Activated B cell treated with CpG ODN at 0.5 μM for 24 hours (primary cell): ENCODE results near the gene CLNK. TPM values are rescaled to one million over a fixed set of nuclear protein-coding genes. Genes with fewer than 3 reads are reported as not detected.

ENCODE experiments used
- ATAC-seq: fragments of 200-7000 bp; cut with Tn5 transposase; one replicate; pipeline ENCODE4 v1.10.0; 2021; ENCODE audit warnings: low read depth, mild to moderate bottlenecking, moderate library complexity
- CTCF ChIA-PET: fragments of 350-600 bp; sonication (Branson Sonifier 250); formaldehyde crosslinking; loops from one replicate; lab custom pipeline; 2021; ENCODE audit warnings: antibody characterized with exemption; lab: Charles Lee
- POLR2A ChIA-PET: fragments of 350-600 bp; sonication (Branson Sonifier 250); formaldehyde crosslinking; loops from one replicate; lab custom pipeline; 2021; ENCODE audit warnings: antibody characterized with exemption; lab: Charles Lee
- DNase-seq: peaks from one replicate; pipeline ENCODE4 v3.0.0; 2022
- H3K27ac Mint-ChIP-seq: one replicate; pipeline ENCODE4 v1.8.0; 2020; ENCODE audit warnings: mixed read lengths
- H3K27me3 Mint-ChIP-seq: one replicate; pipeline ENCODE4 v1.8.0; 2021; ENCODE audit warnings: mixed read lengths
- H3K36me3 Mint-ChIP-seq: one replicate; pipeline ENCODE4 v1.8.0; 2021; ENCODE audit warnings: low read depth, mixed read lengths
- H3K4me1 Mint-ChIP-seq: one replicate; pipeline ENCODE4 v1.8.0; 2021; ENCODE audit warnings: mixed read lengths
- H3K4me3 Mint-ChIP-seq: one replicate; pipeline ENCODE4 v1.8.0; 2020; ENCODE audit warnings: mild to moderate bottlenecking, mixed read lengths
- H3K9me3 Mint-ChIP-seq: one replicate; pipeline ENCODE4 v1.8.0; 2020; ENCODE audit warnings: mixed read lengths
- CTCF ChIP-seq: fragments of 200-600 bp; IDR thresholded peaks from one replicate; pipeline ENCODE4 v1.8.0; 2022; ENCODE audit warnings: antibody characterized with exemption, mild to moderate bottlenecking
- intact Hi-C: fragments of 100-400 bp; cut with micrococcal nuclease; formaldehyde crosslinking; loops from one replicate; pipeline ENCODE4 v1.15.1; 2024
- total RNA-seq: library from RNA; stranded (reverse); gene quantifications from 2 replicates; pipeline ENCODE4 v1.2.3, GENCODE V29; 2022

CLNK gene
- total RNA-seq, 1 donor from 2014 or later, result 0.58 TPM

GRCh38 chr4:10606483-10607155 lies 77.9 kb downstream of the CLNK start:
- POLR2A ChIA-PET, result no interaction called here
- CTCF ChIA-PET, result no interaction called here
- intact Hi-C loops, result no loop called here
- ATAC-seq (no peak), DNase-seq (no peak)
- peaks cover 2% of the 10 kb centered on the region for H3K9me3 Mint-ChIP-seq
- no peak overlapping the region for H3K4me3 Mint-ChIP-seq
- no peaks in the 10 kb centered on the region for H3K4me1 Mint-ChIP-seq
- TF ChIP-seq CTCF, result no peak
- no peaks in the 10 kb centered on the region for H3K27me3 Mint-ChIP-seq
- no peak overlapping the region for H3K27ac Mint-ChIP-seq
- H3K36me3 Mint-ChIP-seq, result no peaks in the 10 kb centered on the region

DNA sequence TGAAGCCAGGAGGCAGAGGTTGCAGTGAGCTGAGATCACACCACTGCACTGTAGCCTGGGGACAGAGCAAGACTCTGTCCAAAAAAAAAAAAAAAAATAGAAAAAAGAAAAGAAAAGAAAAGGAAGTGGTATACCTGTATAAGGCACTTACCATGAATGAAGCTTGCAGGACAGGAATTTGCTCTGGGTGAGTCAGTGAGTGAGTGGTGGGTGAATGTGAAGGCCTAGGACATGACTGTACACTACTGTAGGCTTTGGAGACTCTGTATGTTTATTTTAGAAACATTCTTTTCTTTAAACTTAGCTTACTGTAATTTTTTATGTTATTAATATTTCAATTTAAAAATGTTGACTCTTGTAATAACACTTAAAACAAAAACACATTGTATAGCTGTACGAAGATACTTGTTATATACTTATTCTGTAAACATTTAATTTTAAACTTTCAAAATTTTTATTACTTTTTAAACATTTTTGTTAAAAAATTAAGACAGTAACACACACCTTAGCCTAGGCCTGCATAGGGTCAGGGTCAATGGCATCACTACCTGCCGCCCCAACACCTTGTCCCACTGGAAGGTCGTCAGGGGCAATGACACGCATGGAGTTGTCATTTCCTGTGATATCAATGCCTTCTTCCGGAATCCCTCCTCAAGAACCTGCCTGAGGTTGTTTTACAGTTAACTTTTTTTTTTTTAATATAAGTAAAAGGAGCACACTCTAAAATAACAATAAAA lies 78.7 kb downstream of the CLNK start:
- ATAC-seq (no peak), DNase-seq (no peak)
- H3K36me3 Mint-ChIP-seq, result no peaks in the 10 kb centered on the region
- no peaks in the 10 kb centered on the region for H3K4me1 Mint-ChIP-seq
- CTCF ChIA-PET, result no interaction called here
- H3K27ac Mint-ChIP-seq, result no peak overlapping the region
- TF ChIP-seq CTCF, result no peak
- no peaks in the 10 kb centered on the region for H3K27me3 Mint-ChIP-seq
- intact Hi-C loops, result no loop called here
- no peak overlapping the region for H3K4me3 Mint-ChIP-seq
- peaks cover 2% of the 10 kb centered on the region for H3K9me3 Mint-ChIP-seq
- POLR2A ChIA-PET, result no interaction called here

DNA sequence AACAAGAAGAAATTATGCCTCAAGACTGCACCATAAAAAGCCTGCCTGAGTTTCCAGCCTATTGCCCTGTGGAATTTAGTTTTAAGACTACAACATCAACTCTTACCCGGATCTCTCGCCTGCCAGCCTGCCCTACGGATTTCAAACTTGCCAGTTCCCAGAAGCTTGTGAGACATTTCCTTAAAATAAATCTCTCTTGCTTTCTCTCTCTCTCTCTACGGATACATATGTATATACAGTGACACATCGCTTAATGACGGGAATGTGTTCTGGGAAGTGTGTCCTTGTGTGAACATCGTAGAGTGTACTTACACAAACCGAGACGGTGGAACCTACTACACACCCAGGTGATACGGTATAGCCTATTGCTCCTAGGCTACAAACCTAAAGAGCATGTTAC lies 79.5 kb downstream of the CLNK start:
- CTCF ChIA-PET, result no interaction called here
- Mint-ChIP-seq H3K27ac (no peak overlapping the region), H3K4me3 (no peak overlapping the region), H3K4me1 (no peaks in the 10 kb centered on the region), H3K27me3 (no peaks in the 10 kb centered on the region), H3K36me3 (no peaks in the 10 kb centered on the region), H3K9me3 (peaks cover 2% of the 10 kb centered on the region)
- TF ChIP-seq CTCF, result no peak
- intact Hi-C loops, result no loop called here
- DNase-seq (no peak), ATAC-seq (no peak)
- POLR2A ChIA-PET, result no interaction called here

GRCh38 chr4:10599574-10599973 lies 85.0 kb downstream of the CLNK start:
- peaks cover 10% of the 10 kb centered on the region for H3K4me1 Mint-ChIP-seq
- no peak for DNase-seq
- ChIA-PET POLR2A (no interaction called here), CTCF (interaction anchor here (0.9 kb wide), 1 partner anchor 18 kb away, joined by 3 read pairs; no protein-coding TSS in a partner anchor)
- no peak for ATAC-seq
- intact Hi-C loops, result no loop called here
- H3K36me3 Mint-ChIP-seq, result no peaks in the 10 kb centered on the region
- H3K27me3 Mint-ChIP-seq, result no peaks in the 10 kb centered on the region
- no peak overlapping the region for H3K4me3 Mint-ChIP-seq
- no peak overlapping the region for H3K27ac Mint-ChIP-seq
- peaks cover 2% of the 10 kb centered on the region for H3K9me3 Mint-ChIP-seq
- no peak for TF ChIP-seq CTCF

DNA sequence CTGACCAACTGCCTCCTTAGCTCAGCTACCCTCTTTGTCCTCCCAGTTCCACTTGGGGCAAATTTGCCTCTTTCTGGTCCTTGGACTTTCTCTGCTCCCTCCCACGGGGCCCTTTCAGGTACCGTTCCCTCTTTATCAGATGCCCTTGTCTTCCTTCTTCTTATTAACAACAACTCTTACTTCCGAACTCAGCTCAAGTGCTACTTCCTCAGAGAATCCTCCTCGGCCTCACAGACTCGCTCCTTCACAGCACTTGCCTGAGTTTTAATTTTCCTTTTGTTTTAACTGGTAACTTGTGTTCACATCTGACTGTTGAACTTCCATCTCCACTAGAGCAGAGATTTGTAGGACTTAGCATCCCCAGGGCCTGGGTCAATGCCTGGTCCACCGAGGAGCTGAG lies 85.7 kb downstream of the CLNK start:
- Mint-ChIP-seq H3K27me3 (no peaks in the 10 kb centered on the region), H3K36me3 (no peaks in the 10 kb centered on the region), H3K4me3 (no peak overlapping the region), H3K27ac (no peak overlapping the region), H3K4me1 (peaks cover 10% of the 10 kb centered on the region), H3K9me3 (peaks cover 2% of the 10 kb centered on the region)
- no peak for DNase-seq
- ATAC-seq, result no peak
- ChIA-PET POLR2A (no interaction called here), CTCF (interaction anchor here (0.9 kb wide), 2 partner anchors 18 kb away, joined by 3 read pairs; no protein-coding TSS in a partner anchor)
- no peak for TF ChIP-seq CTCF
- intact Hi-C loops, result no loop called here
